ENCODE results near the gene PSPH. TPM values are rescaled to one million over a fixed set of nuclear protein-coding genes. Genes with fewer than 3 reads are reported as not detected.
"Not testable (repeated sequence)": the region's sequence is repeated elsewhere in the genome, so short reads cannot be mapped to it uniquely, and the experiment has no call there.

Gene PSPH
- polyA plus RNA-seq, 1 of the 3 experiments (the other 2 are of a cell fraction): 50.5 TPM

- TF ChIP-seq GATA2 (CRISPR knock-in tag; IDR thresholded peaks at IDR 0.05): no peak
- no peak for TF ChIP-seq ZBTB33 (IDR thresholded peaks at IDR 0.05; ENCODE audit: borderline replicate concordance, low read depth)
- TF ChIP-seq POLR2AphosphoS5 (IDR thresholded peaks at IDR 0.05; ENCODE audit: low read depth, low read length): peak; percentile 47; the same call in 1 of the 2 replicates
- TF ChIP-seq TCF12 (IDR thresholded peaks at IDR 0.05): peak; percentile 67
- TF ChIP-seq PBX3 (IDR thresholded peaks at IDR 0.05): peak; percentile 79
- TF ChIP-seq RXRA (IDR thresholded peaks at IDR 0.05; ENCODE audit: borderline replicate concordance, low read depth): peak; percentile 14; the same call in 1 of the 2 replicates
- no peak for TF ChIP-seq TEAD4 (IDR thresholded peaks at IDR 0.05; ENCODE audit: borderline replicate concordance, insufficient read depth)
- no peak for TF ChIP-seq YY1 (IDR thresholded peaks at IDR 0.05; ENCODE audit: low read depth)
- peak; percentile 30 for TF ChIP-seq SMC3 (IDR thresholded peaks at IDR 0.05; ENCODE audit: low read depth, low read length)
- no peak for TF ChIP-seq USF2 (IDR thresholded peaks at IDR 0.05; ENCODE audit: borderline replicate concordance, low read depth, low read length)
- TF ChIP-seq EZH2phosphoT487 (IDR thresholded peaks at IDR 0.05; ENCODE audit: borderline replicate concordance, low read depth): no peak
- TF ChIP-seq IRF3 (IDR thresholded peaks at IDR 0.05; ENCODE audit: low read depth, low read length): no peak
- TF ChIP-seq EP300 (IDR thresholded peaks at IDR 0.05; ENCODE audit: borderline replicate concordance in 1 of 2, low read depth in 1 of 2, low read length in 1 of 2): peak in 1 of 2 experiments; percentile 13; a peak in 1 of 4 replicates
- TF ChIP-seq FOSL2 (IDR thresholded peaks at IDR 0.05; ENCODE audit: borderline replicate concordance, low read depth): no peak
- TF ChIP-seq FOXM1 (IDR thresholded peaks at IDR 0.05; ENCODE audit: low read depth): no peak
- no peak for TF ChIP-seq NRF1 (IDR thresholded peaks at IDR 0.05; ENCODE audit: low read depth, low read length)
Observed at GRCh38 chr7:56092789-56093531, 41.7 kb upstream of the PSPH start, which contains the start of gene PHKG1 (continued).

GRCh38 chr7:56092388-56092787, 41.1 kb upstream of the PSPH start:
- not testable (repeated sequence) for H2AFZ ChIP-seq (ENCODE audit: low read depth); H3K9ac ChIP-seq; H3K79me2 ChIP-seq (ENCODE audit: insufficient read depth); H3K27me3 ChIP-seq (ENCODE audit: insufficient read depth); H3K9me2 ChIP-seq; H3K9me3 ChIP-seq; H4K20me1 ChIP-seq (ENCODE audit: insufficient read depth); DNase-seq; H3K4me3 ChIP-seq (ENCODE audit: low read depth in 2 of 2, low read length in 1 of 2)
- peak overlapping the region; percentile 42; the same call in 1 of the 2 replicates for H3K4me2 ChIP-seq
- ChIA-PET POLR2A (interaction anchor here (0.9 to 1.4 kb wide), 3 partner anchors 9 to 41 kb away, joined by 3 to 6 read pairs (median 4); partner anchors contain the start of genes CCT6A and PSPH), CTCF (interaction anchor here (0.7 to 4.7 kb wide), 7 partner anchors 8 to 451 kb away, joined by 3 to 30 read pairs (median 3); no protein-coding TSS in a partner anchor)
- 90% methylated on average over 6 of the region's 6 CpGs for WGBS (ENCODE audit: low lambda C conversion rate)
- peaks cover 3 to 13% of the 10 kb centered on the region in 2 experiments; a peak in 2 of 4 replicates for H3K4me1 ChIP-seq (ENCODE audit: control insufficient read depth in 1 of 2, insufficient read depth in 2 of 2, low read depth in 1 of 2, low read length in 1 of 2)
- peaks cover 2 to 18% of the 10 kb centered on the region in 2 experiments for H3K36me3 ChIP-seq (replicated peaks in 1 of 2; ENCODE audit: control insufficient read depth in 1 of 2, insufficient read depth in 2 of 2, low read length in 1 of 2)
- peaks cover 16% of the 10 kb centered on the region for H3F3A ChIP-seq (replicated peaks; ENCODE audit: insufficient read depth)
- peak overlapping the region; percentile 37 to 58; a peak in 3 of 4 replicates for H3K27ac ChIP-seq (ENCODE audit: low read depth in 2 of 2, low read length in 1 of 2)
